WTC11 (cell line): ENCODE measurements around the gene MAST4. TPM values are rescaled to one million over a fixed set of nuclear protein-coding genes. Genes with fewer than 3 reads are reported as not detected.

Source experiments
- ATAC-seq: fragments of 200-7000 bp; cut with Tn5 transposase; 2 replicates; pipeline ENCODE4 v1.10.0; 2021; ENCODE audit warnings: mild to moderate bottlenecking, moderate library complexity
- CTCF ChIA-PET: fragments of 300-600 bp; sonication (Branson Sonifier 250); formaldehyde crosslinking; loops from one replicate; lab custom pipeline; 2021; ENCODE audit warnings: antibody characterized with exemption; lab: Charles Lee
- POLR2A ChIA-PET: fragments of 350-600 bp; sonication (Branson Sonifier 250); formaldehyde crosslinking; loops from one replicate; lab custom pipeline; 2021; ENCODE audit warnings: antibody characterized with exemption; lab: Charles Lee
- DNase-seq: peaks from one replicate; pipeline ENCODE4 v3.0.0; 2021; ENCODE audit warnings: low spot score
- H3K27ac Mint-ChIP-seq: 2 replicates; pipeline ENCODE4 v1.8.0; 2021; ENCODE audit warnings: mixed read lengths
- H3K27me3 Mint-ChIP-seq: 2 replicates; pipeline ENCODE4 v1.8.0; 2021; ENCODE audit warnings: low read depth, mild to moderate bottlenecking, moderate library complexity, mixed read lengths
- H3K36me3 Mint-ChIP-seq: 2 replicates; pipeline ENCODE4 v1.8.0; 2021; ENCODE audit warnings: mixed read lengths
- H3K4me1 Mint-ChIP-seq: 2 replicates; pipeline ENCODE4 v1.8.0; 2022; ENCODE audit warnings: mixed read lengths
- H3K4me3 Mint-ChIP-seq: 2 replicates; pipeline ENCODE4 v1.8.0; 2021; ENCODE audit warnings: mild to moderate bottlenecking, moderate library complexity, mixed read lengths
- H3K9me3 Mint-ChIP-seq: 2 replicates; pipeline ENCODE4 v1.8.0; 2021; ENCODE audit warnings: mixed read lengths
- CBFB ChIP-seq: sonication (generic); formaldehyde crosslinking; IDR thresholded peaks from 2 replicates; pipeline ENCODE4 v1.8.1; 2022; ENCODE audit warnings: mild to moderate bottlenecking, low read depth, missing genetic modification reagents
- CREB1 ChIP-seq: sonication (generic); formaldehyde crosslinking; IDR thresholded peaks from 2 replicates; pipeline ENCODE4 v1.8.0; 2023; ENCODE audit warnings: mild to moderate bottlenecking, missing genetic modification reagents
- ETV6 ChIP-seq: sonication (generic); formaldehyde crosslinking; IDR thresholded peaks from 2 replicates; pipeline ENCODE4 v1.8.1; 2022; ENCODE audit warnings: mild to moderate bottlenecking, missing genetic modification reagents
- FOXJ3 ChIP-seq: sonication (generic); formaldehyde crosslinking; IDR thresholded peaks from 2 replicates; pipeline ENCODE4 v1.9.0; 2021; ENCODE audit warnings: missing genetic modification reagents, mild to moderate bottlenecking, borderline replicate concordance
- FOXP1 ChIP-seq: sonication (generic); formaldehyde crosslinking; IDR thresholded peaks from 2 replicates; pipeline ENCODE4 v1.8.0; 2022; ENCODE audit warnings: missing genetic modification reagents, mild to moderate bottlenecking, moderate library complexity, borderline replicate concordance
- IRF2 ChIP-seq: sonication (generic); formaldehyde crosslinking; IDR thresholded peaks from 2 replicates; pipeline ENCODE4 v1.8.0; 2022; ENCODE audit warnings: low read depth, missing genetic modification reagents, borderline replicate concordance
- NFATC4 ChIP-seq: fragments of 250-450 bp; sonication (Bioruptor Pico); IDR thresholded peaks from 2 replicates; pipeline ENCODE4 v1.9.0; 2021; ENCODE audit warnings: mild to moderate bottlenecking
- NFE2L1 ChIP-seq: sonication (generic); formaldehyde crosslinking; IDR thresholded peaks from 2 replicates; pipeline ENCODE4 v1.8.1; 2023; ENCODE audit warnings: missing genetic modification reagents
- NR1H2 ChIP-seq: sonication (generic); formaldehyde crosslinking; IDR thresholded peaks from 2 replicates; pipeline ENCODE4 v1.9.0; 2021; ENCODE audit warnings: mild to moderate bottlenecking, moderate library complexity, missing genetic modification reagents
- PRRX2 ChIP-seq: fragments of 250-450 bp; sonication (Bioruptor Pico); IDR thresholded peaks from 2 replicates; pipeline ENCODE4 v1.8.0; 2021; ENCODE audit warnings: mild to moderate bottlenecking
- SMAD3 ChIP-seq: sonication (generic); formaldehyde crosslinking; IDR thresholded peaks from 2 replicates; pipeline ENCODE4 v1.8.0; 2022; ENCODE audit warnings: missing genetic modification reagents, mild to moderate bottlenecking, borderline replicate concordance
- SMAD4 ChIP-seq: sonication (generic); formaldehyde crosslinking; IDR thresholded peaks from 2 replicates; pipeline ENCODE4 v1.8.0; 2022; ENCODE audit warnings: mild to moderate bottlenecking, missing genetic modification reagents
- SOX15 ChIP-seq: fragments of 250-450 bp; sonication (Bioruptor Pico); IDR thresholded peaks from 2 replicates; pipeline ENCODE4 v1.9.0; 2021; ENCODE audit warnings: mild to moderate bottlenecking
- ZNF232 ChIP-seq: sonication (generic); formaldehyde crosslinking; IDR thresholded peaks from 2 replicates; pipeline ENCODE4 v1.8.0; 2022; ENCODE audit warnings: mild to moderate bottlenecking, missing genetic modification reagents
- ZNF263 ChIP-seq: sonication (generic); formaldehyde crosslinking; IDR thresholded peaks from 2 replicates; pipeline ENCODE4 v1.8.1; 2022; ENCODE audit warnings: low read depth, mild to moderate bottlenecking, moderate library complexity, missing genetic modification reagents
- total RNA-seq: library from RNA; stranded (reverse); gene quantifications from 3 replicates; pipeline ENCODE4 v1.2.3, GENCODE V29; 2021
- TF ChIP-seq, protein P1 (sequence below): sonication (generic); formaldehyde crosslinking; IDR thresholded peaks from 2 replicates; pipeline ENCODE4 v1.8.0; 2022; ENCODE audit warnings: mild to moderate bottlenecking, missing genetic modification reagents
- TF ChIP-seq, protein P2 (sequence below): sonication (generic); formaldehyde crosslinking; IDR thresholded peaks from 2 replicates; pipeline ENCODE4 v1.8.0; 2023; ENCODE audit warnings: missing genetic modification reagents
- TF ChIP-seq, protein P3 (sequence below): sonication (generic); formaldehyde crosslinking; IDR thresholded peaks from 2 replicates; pipeline ENCODE4 v1.8.1; 2023; ENCODE audit warnings: mild to moderate bottlenecking, missing genetic modification reagents, borderline replicate concordance
- TF ChIP-seq, protein P4 (sequence below): fragments of 250-450 bp; sonication (Bioruptor Pico); IDR thresholded peaks from 2 replicates; pipeline ENCODE4 v1.9.0; 2021; ENCODE audit warnings: moderate library complexity, mild to moderate bottlenecking, inconsistent platforms, borderline replicate concordance
- TF ChIP-seq, protein P5 (sequence below): sonication (generic); formaldehyde crosslinking; IDR thresholded peaks from 2 replicates; pipeline ENCODE4 v1.8.1; 2023; ENCODE audit warnings: mild to moderate bottlenecking, missing genetic modification reagents
- TF ChIP-seq, protein P6 (sequence below): sonication (generic); formaldehyde crosslinking; IDR thresholded peaks from 2 replicates; pipeline ENCODE4 v1.8.1; 2023; ENCODE audit warnings: mild to moderate bottlenecking, missing genetic modification reagents, moderate library complexity

MAST4 gene
- total RNA-seq, 1 experiment from 2014 or later: 8.0 TPM

DNA sequence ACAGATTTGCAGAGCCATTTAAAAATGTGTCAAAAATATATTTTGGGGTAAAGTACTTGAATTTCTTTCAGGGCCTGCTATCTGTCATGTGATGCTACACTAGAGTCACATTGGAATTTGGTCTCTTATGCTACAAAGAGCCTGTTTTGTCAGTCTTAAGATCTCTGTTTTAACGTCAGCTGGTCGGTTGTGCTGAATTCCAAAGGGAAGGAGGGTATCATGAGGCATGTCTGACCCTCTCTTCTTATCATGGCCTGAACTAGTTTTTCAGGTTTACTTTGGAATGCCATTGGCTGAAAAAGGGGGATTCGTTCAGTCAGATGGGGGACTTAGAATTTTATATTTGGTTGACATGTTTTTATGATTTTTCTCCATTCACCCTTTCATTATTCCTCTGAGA is 309.8 kb downstream of the MAST4 start (continued):
- no peak for TF ChIP-seq SMAD4 (CRISPR knock-in tag)
- no peak for TF ChIP-seq FOXJ3 (CRISPR knock-in tag)
- TF ChIP-seq PRRX2: no peak
- no peak for TF ChIP-seq SMAD3
- TF ChIP-seq FOXP1 (CRISPR knock-in tag): no peak
- no peak for TF ChIP-seq CREB1 (CRISPR knock-in tag)
- TF ChIP-seq ZNF232 (CRISPR knock-in tag): no peak

DNA sequence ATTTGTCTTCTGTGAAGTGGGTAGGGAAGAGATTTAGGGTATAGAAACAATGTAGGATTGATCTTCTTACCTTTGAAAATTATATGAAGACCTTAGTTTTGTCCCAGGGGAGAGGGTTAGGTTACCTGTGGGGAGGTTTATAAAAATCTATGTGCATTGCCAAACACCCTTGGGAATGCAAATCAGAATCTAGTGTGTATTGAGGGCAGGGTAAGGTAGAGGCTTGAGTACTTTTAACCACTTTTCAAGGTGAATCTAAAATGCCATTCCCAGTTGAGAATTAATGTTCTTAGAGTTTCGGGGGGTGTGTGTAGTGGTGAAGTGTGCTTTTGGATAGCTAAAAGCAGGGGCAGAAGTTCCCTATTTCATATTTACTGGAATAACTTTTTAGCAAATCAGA is 312.0 kb downstream of the MAST4 start:
- Mint-ChIP-seq H3K36me3 (peaks cover 7% of the 10 kb centered on the region), H3K9me3 (peaks cover 9% of the 10 kb centered on the region; the same call in 1 of the 2 replicates), H3K4me1 (peaks cover 55% of the 10 kb centered on the region), H3K4me3 (no peak overlapping the region; the same call in 1 of the 2 replicates), H3K27ac (no peak overlapping the region), H3K27me3 (peaks cover 83% of the 10 kb centered on the region)
- DNase-seq (no peak), ATAC-seq (no peak)
- TF ChIP-seq SOX15 (CRISPR knock-in tag) (no peak), NFATC4 (CRISPR knock-in tag) (no peak), PRRX2 (no peak), FOXP1 (CRISPR knock-in tag) (no peak), CBFB (no peak)
- TF ChIP-seq, protein P1, sequence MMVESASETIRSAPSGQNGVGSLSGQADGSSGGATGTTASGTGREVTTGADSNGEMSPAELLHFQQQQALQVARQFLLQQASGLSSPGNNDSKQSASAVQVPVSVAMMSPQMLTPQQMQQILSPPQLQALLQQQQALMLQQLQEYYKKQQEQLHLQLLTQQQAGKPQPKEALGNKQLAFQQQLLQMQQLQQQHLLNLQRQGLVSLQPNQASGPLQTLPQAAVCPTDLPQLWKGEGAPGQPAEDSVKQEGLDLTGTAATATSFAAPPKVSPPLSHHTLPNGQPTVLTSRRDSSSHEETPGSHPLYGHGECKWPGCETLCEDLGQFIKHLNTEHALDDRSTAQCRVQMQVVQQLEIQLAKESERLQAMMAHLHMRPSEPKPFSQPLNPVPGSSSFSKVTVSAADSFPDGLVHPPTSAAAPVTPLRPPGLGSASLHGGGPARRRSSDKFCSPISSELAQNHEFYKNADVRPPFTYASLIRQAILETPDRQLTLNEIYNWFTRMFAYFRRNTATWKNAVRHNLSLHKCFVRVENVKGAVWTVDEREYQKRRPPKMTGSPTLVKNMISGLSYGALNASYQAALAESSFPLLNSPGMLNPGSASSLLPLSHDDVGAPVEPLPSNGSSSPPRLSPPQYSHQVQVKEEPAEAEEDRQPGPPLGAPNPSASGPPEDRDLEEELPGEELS (CRISPR knock-in tag): no peak
- TF ChIP-seq, protein P2, sequence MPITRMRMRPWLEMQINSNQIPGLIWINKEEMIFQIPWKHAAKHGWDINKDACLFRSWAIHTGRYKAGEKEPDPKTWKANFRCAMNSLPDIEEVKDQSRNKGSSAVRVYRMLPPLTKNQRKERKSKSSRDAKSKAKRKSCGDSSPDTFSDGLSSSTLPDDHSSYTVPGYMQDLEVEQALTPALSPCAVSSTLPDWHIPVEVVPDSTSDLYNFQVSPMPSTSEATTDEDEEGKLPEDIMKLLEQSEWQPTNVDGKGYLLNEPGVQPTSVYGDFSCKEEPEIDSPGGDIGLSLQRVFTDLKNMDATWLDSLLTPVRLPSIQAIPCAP (CRISPR knock-in tag): no peak
- TF ChIP-seq, protein P3, sequence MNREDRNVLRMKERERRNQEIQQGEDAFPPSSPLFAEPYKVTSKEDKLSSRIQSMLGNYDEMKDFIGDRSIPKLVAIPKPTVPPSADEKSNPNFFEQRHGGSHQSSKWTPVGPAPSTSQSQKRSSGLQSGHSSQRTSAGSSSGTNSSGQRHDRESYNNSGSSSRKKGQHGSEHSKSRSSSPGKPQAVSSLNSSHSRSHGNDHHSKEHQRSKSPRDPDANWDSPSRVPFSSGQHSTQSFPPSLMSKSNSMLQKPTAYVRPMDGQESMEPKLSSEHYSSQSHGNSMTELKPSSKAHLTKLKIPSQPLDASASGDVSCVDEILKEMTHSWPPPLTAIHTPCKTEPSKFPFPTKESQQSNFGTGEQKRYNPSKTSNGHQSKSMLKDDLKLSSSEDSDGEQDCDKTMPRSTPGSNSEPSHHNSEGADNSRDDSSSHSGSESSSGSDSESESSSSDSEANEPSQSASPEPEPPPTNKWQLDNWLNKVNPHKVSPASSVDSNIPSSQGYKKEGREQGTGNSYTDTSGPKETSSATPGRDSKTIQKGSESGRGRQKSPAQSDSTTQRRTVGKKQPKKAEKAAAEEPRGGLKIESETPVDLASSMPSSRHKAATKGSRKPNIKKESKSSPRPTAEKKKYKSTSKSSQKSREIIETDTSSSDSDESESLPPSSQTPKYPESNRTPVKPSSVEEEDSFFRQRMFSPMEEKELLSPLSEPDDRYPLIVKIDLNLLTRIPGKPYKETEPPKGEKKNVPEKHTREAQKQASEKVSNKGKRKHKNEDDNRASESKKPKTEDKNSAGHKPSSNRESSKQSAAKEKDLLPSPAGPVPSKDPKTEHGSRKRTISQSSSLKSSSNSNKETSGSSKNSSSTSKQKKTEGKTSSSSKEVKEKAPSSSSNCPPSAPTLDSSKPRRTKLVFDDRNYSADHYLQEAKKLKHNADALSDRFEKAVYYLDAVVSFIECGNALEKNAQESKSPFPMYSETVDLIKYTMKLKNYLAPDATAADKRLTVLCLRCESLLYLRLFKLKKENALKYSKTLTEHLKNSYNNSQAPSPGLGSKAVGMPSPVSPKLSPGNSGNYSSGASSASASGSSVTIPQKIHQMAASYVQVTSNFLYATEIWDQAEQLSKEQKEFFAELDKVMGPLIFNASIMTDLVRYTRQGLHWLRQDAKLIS (CRISPR knock-in tag): no peak
- TF ChIP-seq, protein P4, sequence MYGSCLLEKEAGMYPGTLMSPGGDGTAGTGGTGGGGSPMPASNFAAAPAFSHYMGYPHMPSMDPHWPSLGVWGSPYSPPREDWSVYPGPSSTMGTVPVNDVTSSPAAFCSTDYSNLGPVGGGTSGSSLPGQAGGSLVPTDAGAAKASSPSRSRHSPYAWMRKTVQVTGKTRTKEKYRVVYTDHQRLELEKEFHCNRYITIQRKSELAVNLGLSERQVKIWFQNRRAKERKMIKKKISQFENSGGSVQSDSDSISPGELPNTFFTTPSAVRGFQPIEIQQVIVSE (CRISPR knock-in tag): no peak
- CTCF ChIA-PET: no interaction called here
- POLR2A ChIA-PET: no interaction called here

DNA sequence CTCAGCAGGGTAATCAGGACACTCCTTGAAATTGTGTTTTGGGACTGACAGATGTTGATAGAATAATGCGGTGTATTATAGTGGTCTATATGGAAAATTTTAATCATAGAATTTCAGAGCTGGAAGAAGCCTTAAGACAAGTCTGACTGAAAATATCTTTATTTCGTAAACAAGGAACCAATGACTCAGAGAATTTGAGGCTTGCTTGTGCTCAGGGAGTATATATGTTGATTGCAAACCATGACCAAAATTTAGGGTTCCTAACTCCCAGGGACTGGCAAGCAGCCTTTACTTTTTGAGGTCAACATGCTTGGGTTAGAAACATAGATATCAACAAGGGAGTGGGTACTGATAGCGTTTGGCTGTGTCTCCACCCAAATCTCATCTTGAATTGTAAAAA is 313.2 kb downstream of the MAST4 start:
- CTCF ChIA-PET: no interaction called here
- Mint-ChIP-seq H3K27ac (no peak overlapping the region), H3K36me3 (peaks cover 7% of the 10 kb centered on the region), H3K9me3 (peaks cover 9% of the 10 kb centered on the region; the same call in 1 of the 2 replicates), H3K27me3 (peaks cover 71% of the 10 kb centered on the region), H3K4me3 (no peak overlapping the region), H3K4me1 (peaks cover 44% of the 10 kb centered on the region)
- ATAC-seq (no peak), DNase-seq (no peak)
- POLR2A ChIA-PET: no interaction called here
- TF ChIP-seq NR1H2 (CRISPR knock-in tag): no peak
- TF ChIP-seq, protein P5, sequence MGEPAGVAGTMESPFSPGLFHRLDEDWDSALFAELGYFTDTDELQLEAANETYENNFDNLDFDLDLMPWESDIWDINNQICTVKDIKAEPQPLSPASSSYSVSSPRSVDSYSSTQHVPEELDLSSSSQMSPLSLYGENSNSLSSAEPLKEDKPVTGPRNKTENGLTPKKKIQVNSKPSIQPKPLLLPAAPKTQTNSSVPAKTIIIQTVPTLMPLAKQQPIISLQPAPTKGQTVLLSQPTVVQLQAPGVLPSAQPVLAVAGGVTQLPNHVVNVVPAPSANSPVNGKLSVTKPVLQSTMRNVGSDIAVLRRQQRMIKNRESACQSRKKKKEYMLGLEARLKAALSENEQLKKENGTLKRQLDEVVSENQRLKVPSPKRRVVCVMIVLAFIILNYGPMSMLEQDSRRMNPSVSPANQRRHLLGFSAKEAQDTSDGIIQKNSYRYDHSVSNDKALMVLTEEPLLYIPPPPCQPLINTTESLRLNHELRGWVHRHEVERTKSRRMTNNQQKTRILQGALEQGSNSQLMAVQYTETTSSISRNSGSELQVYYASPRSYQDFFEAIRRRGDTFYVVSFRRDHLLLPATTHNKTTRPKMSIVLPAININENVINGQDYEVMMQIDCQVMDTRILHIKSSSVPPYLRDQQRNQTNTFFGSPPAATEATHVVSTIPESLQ (CRISPR knock-in tag): no peak
- TF ChIP-seq ETV6 (CRISPR knock-in tag): no peak
- no peak for TF ChIP-seq NFE2L1 (CRISPR knock-in tag)
- TF ChIP-seq, protein P6, sequence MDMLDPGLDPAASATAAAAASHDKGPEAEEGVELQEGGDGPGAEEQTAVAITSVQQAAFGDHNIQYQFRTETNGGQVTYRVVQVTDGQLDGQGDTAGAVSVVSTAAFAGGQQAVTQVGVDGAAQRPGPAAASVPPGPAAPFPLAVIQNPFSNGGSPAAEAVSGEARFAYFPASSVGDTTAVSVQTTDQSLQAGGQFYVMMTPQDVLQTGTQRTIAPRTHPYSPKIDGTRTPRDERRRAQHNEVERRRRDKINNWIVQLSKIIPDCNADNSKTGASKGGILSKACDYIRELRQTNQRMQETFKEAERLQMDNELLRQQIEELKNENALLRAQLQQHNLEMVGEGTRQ (CRISPR knock-in tag): no peak
- no peak for TF ChIP-seq ZNF263 (CRISPR knock-in tag)
- no peak for TF ChIP-seq IRF2
